ENCODE data around the gene EEF1G. TPM values are rescaled to one million over a fixed set of nuclear protein-coding genes. Genes with fewer than 3 reads are reported as not detected.

Gene EEF1G
- total RNA-seq, 3 donors from 2014 or later (not counting 1 experiment from before 2014, with no cell fraction given), result 628 to 754 (median 714) TPM

DNA sequence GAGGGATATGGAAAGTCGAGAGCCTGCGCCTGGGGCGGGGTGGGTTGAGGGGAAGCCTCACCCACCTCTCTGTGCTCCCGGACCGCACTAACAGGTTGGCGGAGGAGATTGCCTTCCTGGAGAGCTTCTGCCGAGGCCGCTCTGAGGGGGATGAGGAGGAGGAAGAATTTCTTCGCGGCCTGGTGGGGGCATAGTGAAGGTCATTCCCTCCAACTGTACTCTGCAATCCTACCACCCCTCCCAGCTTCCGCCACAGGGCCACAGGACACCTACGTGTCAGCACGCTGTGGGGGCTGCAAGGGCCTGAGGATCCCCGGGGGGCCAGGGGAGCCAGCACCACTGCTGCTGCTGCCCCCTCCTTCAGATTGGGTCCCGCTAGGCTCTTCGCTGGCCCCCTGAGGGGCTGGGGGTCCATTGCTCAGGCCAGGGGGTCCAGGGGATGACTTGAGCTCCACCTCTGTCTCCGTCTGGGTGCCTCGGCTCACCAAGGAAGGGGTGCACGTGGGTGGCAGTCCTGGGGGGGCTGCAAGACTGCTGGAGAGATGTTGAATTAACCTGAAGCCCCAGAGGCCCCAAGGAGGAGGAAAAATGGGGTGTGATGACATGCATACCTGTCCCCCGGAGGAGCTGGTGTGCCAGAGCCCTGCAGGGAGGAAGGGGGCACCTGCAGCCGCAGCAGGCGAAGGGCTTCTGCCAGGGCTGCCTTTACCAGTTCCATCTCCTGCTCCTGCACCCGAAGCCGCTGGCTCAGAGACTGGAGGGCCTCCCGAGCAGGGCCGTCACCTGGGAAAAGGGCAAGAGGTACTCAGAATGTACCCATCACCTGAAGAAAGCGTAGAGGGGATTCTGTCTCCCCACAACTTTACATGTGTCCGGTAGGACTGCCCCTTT is 37.4 kb upstream of the EEF1G start:
- no peaks in the 10 kb centered on the region for H3K27me3 ChIP-seq (ENCODE audit: control insufficient read depth, insufficient read depth, low read length)
- peaks cover 41% of the 10 kb centered on the region for H3K36me3 ChIP-seq (ENCODE audit: control insufficient read depth, insufficient read depth, low read length)
- TF ChIP-seq, protein P1, sequence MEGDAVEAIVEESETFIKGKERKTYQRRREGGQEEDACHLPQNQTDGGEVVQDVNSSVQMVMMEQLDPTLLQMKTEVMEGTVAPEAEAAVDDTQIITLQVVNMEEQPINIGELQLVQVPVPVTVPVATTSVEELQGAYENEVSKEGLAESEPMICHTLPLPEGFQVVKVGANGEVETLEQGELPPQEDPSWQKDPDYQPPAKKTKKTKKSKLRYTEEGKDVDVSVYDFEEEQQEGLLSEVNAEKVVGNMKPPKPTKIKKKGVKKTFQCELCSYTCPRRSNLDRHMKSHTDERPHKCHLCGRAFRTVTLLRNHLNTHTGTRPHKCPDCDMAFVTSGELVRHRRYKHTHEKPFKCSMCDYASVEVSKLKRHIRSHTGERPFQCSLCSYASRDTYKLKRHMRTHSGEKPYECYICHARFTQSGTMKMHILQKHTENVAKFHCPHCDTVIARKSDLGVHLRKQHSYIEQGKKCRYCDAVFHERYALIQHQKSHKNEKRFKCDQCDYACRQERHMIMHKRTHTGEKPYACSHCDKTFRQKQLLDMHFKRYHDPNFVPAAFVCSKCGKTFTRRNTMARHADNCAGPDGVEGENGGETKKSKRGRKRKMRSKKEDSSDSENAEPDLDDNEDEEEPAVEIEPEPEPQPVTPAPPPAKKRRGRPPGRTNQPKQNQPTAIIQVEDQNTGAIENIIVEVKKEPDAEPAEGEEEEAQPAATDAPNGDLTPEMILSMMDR (IDR thresholded peaks at IDR 0.05), result no peak
- H3K4me3 ChIP-seq (ENCODE audit: low read length), result peak overlapping the region; percentile 64
- intact Hi-C loops (cut with micrococcal nuclease), result loop anchor here (5.0 kb wide), 1 partner anchor 96 kb away; the partner anchor contains the start of genes BSCL2 and GNG3
- Mint-ChIP-seq H3K27ac (peak overlapping the region; percentile 95 to 98), H3K9me3 (no peaks in the 10 kb centered on the region), H3K4me1 (peaks cover 18 to 53% of the 10 kb centered on the region in 2 donors), H3K27me3 (ENCODE audit: low read depth in 2 of 2) (no peaks in the 10 kb centered on the region), H3K36me3 (no peaks in the 10 kb centered on the region), H3K4me3 (peak overlapping the region; percentile 96)
- H3K27ac ChIP-seq (ENCODE audit: low read length), result peak overlapping the region; percentile 89
- no peak for DNase-seq
- no peaks in the 10 kb centered on the region for H3K9me3 ChIP-seq (ENCODE audit: control insufficient read depth, insufficient read depth, low read length)
- ATAC-seq, result no peak
- H3K4me1 ChIP-seq (ENCODE audit: control insufficient read depth, insufficient read depth, low read length), result peaks cover 27% of the 10 kb centered on the region
- WGBS (ENCODE audit: insufficient coverage), result 80% methylated on average over 26 of the region's 28 CpGs

DNA sequence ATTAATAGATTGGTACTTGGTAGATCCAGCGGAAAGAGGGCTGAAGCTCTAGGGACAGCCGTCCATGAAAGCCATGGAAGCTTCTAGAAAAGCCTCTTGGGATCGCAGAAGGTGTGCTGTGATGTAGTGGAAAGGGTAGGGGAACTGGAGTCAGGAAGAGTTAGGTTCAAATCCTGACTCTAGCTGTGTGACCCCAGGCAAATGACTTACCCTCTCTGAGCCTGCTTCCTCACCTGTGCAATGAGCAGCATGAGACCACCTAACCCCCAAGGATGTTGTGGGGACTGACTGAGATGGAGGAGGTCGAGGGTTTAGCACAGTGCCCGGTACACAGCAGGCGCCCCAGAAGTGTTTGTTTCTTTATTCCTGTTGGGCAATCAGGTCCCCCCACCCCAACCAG is 36.7 kb upstream of the EEF1G start:
- H3K27ac Mint-ChIP-seq, result peak overlapping the region; percentile 95 to 98
- H3K27me3 Mint-ChIP-seq (ENCODE audit: low read depth in 2 of 2), result no peaks in the 10 kb centered on the region
- DNase-seq (no peak), ATAC-seq (no peak)
- Histone ChIP-seq H3K36me3 (ENCODE audit: control insufficient read depth, insufficient read depth, low read length) (peaks cover 42% of the 10 kb centered on the region), H3K4me3 (ENCODE audit: low read length) (no peak overlapping the region), H3K9me3 (ENCODE audit: control insufficient read depth, insufficient read depth, low read length) (no peaks in the 10 kb centered on the region), H3K4me1 (ENCODE audit: control insufficient read depth, insufficient read depth, low read length) (peaks cover 27% of the 10 kb centered on the region), H3K27me3 (ENCODE audit: control insufficient read depth, insufficient read depth, low read length) (no peaks in the 10 kb centered on the region), H3K27ac (ENCODE audit: low read length) (no peak overlapping the region)
- whole genome bisulfite sequencing (ENCODE audit: insufficient coverage), result 98% methylated on average over 6 of the region's 6 CpGs
- H3K9me3 Mint-ChIP-seq, result no peaks in the 10 kb centered on the region
- intact Hi-C loops (cut with micrococcal nuclease), result loop anchor here (5.0 kb wide), 1 partner anchor 97 kb away; the partner anchor contains the start of genes BSCL2 and GNG3
- peak overlapping the region; percentile 77 for H3K4me3 Mint-ChIP-seq
- no peaks in the 10 kb centered on the region for H3K36me3 Mint-ChIP-seq
- TF ChIP-seq, protein P1 (IDR thresholded peaks at IDR 0.05), result no peak
- peaks cover 18 to 53% of the 10 kb centered on the region in 2 donors for H3K4me1 Mint-ChIP-seq

DNA sequence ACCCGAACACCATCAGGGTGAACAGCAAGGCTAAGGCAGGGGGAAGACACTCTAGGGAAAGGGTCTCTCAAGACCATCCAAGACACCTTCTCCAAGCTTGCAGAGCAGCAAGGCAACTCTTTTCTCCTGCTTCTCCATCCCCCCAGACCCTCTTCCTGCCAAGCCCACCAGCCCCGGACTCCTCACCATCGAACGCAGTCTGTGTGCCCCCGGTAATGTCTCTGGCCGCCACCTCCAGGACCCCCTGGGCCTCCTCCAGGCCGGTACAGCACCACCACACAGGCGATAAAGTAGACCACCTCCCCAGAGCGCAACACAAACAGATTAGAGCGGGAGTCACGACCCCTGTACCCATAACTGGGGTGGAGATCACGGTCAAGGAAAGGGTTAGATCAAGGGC is 35.1 kb upstream of the EEF1G start:
- no peaks in the 10 kb centered on the region for H3K9me3 Mint-ChIP-seq
- Histone ChIP-seq H3K4me3 (ENCODE audit: low read length) (no peak overlapping the region), H3K9me3 (ENCODE audit: control insufficient read depth, insufficient read depth, low read length) (no peaks in the 10 kb centered on the region), H3K27ac (ENCODE audit: low read length) (no peak overlapping the region), H3K27me3 (ENCODE audit: control insufficient read depth, insufficient read depth, low read length) (no peaks in the 10 kb centered on the region), H3K36me3 (ENCODE audit: control insufficient read depth, insufficient read depth, low read length) (peaks cover 44% of the 10 kb centered on the region), H3K4me1 (ENCODE audit: control insufficient read depth, insufficient read depth, low read length) (peaks cover 27% of the 10 kb centered on the region)
- 96% methylated on average over 12 of the region's 12 CpGs for WGBS (ENCODE audit: insufficient coverage)
- DNase-seq, result no peak
- intact Hi-C loops (cut with micrococcal nuclease), result no loop called here
- no peaks in the 10 kb centered on the region for H3K27me3 Mint-ChIP-seq (ENCODE audit: low read depth in 2 of 2)
- peaks cover 18 to 44% of the 10 kb centered on the region in 2 donors for H3K4me1 Mint-ChIP-seq
- peak overlapping the region; percentile 37 for H3K4me3 Mint-ChIP-seq
- H3K36me3 Mint-ChIP-seq, result no peaks in the 10 kb centered on the region
- TF ChIP-seq, protein P1 (IDR thresholded peaks at IDR 0.05), result no peak
- ATAC-seq, result no peak
- H3K27ac Mint-ChIP-seq, result peak overlapping the region in 1 of 2 donors; percentile 98

All from natural killer cell (primary cell).